ENCODE data around the gene RBM3. TPM values are rescaled to one million over a fixed set of nuclear protein-coding genes. Genes with fewer than 3 reads are reported as not detected.

The RBM3 gene
- total and polyA plus RNA-seq, 10 of the 15 experiments (the other 5 are each of a cell fraction or from before 2014, with no cell fraction given), result 170 to 467 (median 259) TPM

- Histone ChIP-seq H4K20me1 (ENCODE audit: control insufficient read depth, insufficient read depth) (no peaks in the 10 kb centered on the region), H3K4me3 (no peak overlapping the region), H3K4me2 (ENCODE audit: control insufficient read depth, insufficient read depth) (no peak overlapping the region), H3K27me3 (replicated peaks in 1 of 2; ENCODE audit: control insufficient read depth in 2 of 2, insufficient read depth in 2 of 2, low read length in 1 of 2) (no peaks in the 10 kb centered on the region), H2AFZ (ENCODE audit: control insufficient read depth, low read depth, low read length) (no peak overlapping the region), H3K4me1 (ENCODE audit: control insufficient read depth, insufficient read depth, low read length) (no peaks in the 10 kb centered on the region), H3K27ac (ENCODE audit: control insufficient read depth, insufficient read depth) (no peak overlapping the region), H3K79me2 (ENCODE audit: control insufficient read depth, insufficient read depth, low read length) (no peaks in the 10 kb centered on the region), H3K36me3 (ENCODE audit: control insufficient read depth in 2 of 2, insufficient read depth in 2 of 2, low read length in 1 of 2) (no peaks in the 10 kb centered on the region), H3K9ac (ENCODE audit: control insufficient read depth, insufficient read depth, low read length) (no peak overlapping the region), H3K9me3 (replicated peaks; ENCODE audit: control insufficient read depth, insufficient read depth, low read length) (no peaks in the 10 kb centered on the region)
- CTCF ChIA-PET, result interaction anchor here (0.7 kb wide), 1 partner anchor 9 kb away, joined by 3 read pairs; no protein-coding TSS in a partner anchor
- POLR2A ChIA-PET, result no interaction called here
- intact Hi-C loops (cut with micrococcal nuclease; ENCODE audit: unreplicated experiment), result no loop called here
- no peak for ATAC-seq
- SMC1A ChIA-PET (ENCODE audit: uncharacterized antibody, unreplicated experiment), result interaction anchor here (1.2 kb wide), 1 partner anchor 87 kb away, joined by 3 read pairs; the partner anchor contains the start of gene TBC1D25
- RAD21 ChIA-PET (ENCODE audit: unreplicated experiment), result no interaction called here
- FAIRE-seq, result no peak
- DNase-seq (ENCODE audit: low read depth, low spot score), result no peak
- in situ Hi-C loops (cut with MboI), result no loop called here
- 49% methylated on average over 5 of the region's 5 CpGs for WGBS (ENCODE audit: insufficient coverage, insufficient replicate concordance, low lambda C conversion rate, missing lambda C conversion rate)
- BruUV-seq (replicated peaks), result no TSS peak
- no peak for TF ChIP-seq MEF2A (IDR thresholded peaks at IDR 0.05; ENCODE audit: insufficient read depth, low read depth, low read length)
- TF ChIP-seq ZNF622 (IDR thresholded peaks at IDR 0.05), result no peak
- TF ChIP-seq CBFB (IDR thresholded peaks at IDR 0.05; ENCODE audit: low read depth), result no peak
- no peak for TF ChIP-seq STAT1 (conservative IDR thresholded peaks at IDR 0.05)
- TF ChIP-seq MYC (IDR thresholded peaks at IDR 0.05; ENCODE audit: insufficient read depth, insufficient read length, insufficient replicate concordance, low read length, severe bottlenecking), result no peak
- TF ChIP-seq ZBTB33 (IDR thresholded peaks at IDR 0.05), result no peak
- TF ChIP-seq SRF (IDR thresholded peaks at IDR 0.05; ENCODE audit: low read depth in 2 of 2, low read length in 2 of 2), result no peak
- no peak for TF ChIP-seq EZH2 (IDR thresholded peaks at IDR 0.05; ENCODE audit: borderline replicate concordance, control insufficient read depth, low read depth, low read length)
- no peak for TF ChIP-seq ZBTB40 (IDR thresholded peaks at IDR 0.05; ENCODE audit: borderline replicate concordance)
- no peak for TF ChIP-seq REST (IDR thresholded peaks at IDR 0.05; ENCODE audit: low read depth, low read length)
- no peak for TF ChIP-seq TCF3 (IDR thresholded peaks at IDR 0.05; ENCODE audit: borderline replicate concordance, insufficient read depth, low read depth, low read length)
- TF ChIP-seq ZSCAN29 (IDR thresholded peaks at IDR 0.05), result no peak
- no peak for TF ChIP-seq ZNF217 (IDR thresholded peaks at IDR 0.05)
These were observed 52.4 kb downstream of the RBM3 start for GRCh38 chrX:48626401-48627298.
